ENCODE measurements around the gene PRAC1.

Gene PRAC1

DNA sequence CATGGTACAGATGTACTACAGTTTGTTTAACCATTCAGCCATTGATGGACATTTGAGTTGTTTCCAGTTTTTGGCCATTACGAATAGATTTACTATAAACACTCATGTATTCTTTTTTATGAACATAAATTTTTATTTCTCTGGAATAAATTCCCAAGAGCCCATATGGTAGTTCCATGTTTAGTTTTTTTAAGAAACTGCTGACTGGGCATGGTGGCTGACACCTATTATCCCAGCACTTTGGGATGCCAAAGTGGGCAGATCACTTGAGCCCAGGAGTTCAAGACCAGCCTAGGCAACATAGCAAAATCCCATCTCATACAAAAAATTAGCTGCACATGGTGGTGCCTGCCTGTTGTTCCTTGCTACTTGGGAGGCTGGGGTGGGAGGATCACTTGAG, 30.3 kb downstream of the PRAC1 start:
- no peak for DNase-seq

DNA sequence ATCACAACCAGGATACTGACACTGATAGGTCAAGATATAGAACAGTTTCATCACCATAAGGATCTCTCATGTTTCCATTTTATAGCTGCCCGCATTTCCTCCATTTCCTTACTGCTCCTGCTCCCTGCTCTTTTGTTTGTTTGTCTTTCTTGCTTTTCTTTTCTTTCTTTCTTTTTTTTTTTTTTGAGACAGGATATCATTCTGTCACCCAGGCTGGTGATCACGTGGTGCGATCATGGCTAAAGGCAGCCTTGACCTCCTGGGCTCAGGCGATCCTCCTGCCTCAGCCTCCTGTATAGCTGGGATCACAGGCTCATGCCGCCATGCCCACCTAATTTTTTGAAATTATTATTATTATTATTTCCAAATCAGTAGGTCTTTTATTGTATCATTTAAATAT, 31.7 kb downstream of the PRAC1 start:
- DNase-seq: no peak

DNA sequence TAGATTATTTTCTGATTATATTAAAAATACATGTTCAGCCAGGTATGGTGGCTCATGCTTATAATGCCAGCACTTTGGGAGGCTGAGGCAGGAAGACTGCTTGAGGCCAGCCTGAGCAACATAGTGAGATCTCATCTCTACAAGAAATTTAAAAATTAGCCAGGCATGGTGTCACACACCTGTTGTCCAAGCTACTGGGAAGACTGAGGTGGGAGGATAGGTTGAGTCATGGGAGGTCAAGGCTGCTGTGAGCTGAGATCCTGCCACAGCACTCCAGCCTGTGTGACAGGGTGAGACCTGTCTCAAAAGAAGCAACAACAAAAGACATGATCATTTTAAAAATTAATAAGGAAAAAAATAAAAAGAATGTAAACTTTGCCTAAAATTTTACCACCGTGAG, 40.7 kb downstream of the PRAC1 start:
- no peak for DNase-seq

DNA sequence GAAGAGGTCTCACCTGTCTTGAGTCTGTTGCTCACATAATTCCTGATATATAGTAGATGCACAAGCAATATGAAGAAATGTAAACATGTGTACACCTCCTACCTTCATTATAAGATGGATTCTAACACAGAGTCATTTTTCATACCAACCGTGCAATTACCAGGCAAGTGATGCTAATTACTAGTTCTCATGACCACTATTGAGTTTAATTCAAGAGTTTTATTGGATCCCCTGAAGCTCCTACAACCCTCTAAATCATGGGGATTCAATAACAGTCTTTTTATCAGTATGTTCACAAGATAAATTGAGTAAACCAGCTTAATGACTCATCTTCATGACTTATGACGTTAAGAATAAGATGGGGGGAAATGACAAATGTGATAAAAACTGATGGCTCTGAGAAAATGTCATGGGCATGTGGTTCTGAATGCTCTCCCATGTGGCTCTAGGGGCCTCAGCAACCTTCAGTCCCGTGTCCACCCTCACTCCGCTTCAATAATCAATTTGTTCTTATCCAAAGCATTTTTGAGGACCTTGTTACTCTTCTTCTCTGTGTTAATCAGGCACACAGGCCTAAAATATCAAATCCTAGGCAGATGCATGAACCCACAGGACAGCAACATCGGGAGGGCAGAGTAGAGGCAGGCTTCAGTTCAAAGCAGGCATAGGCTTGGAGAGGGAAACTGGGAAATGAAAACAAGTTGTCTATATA, 42.8 kb downstream of the PRAC1 start:
- DNase-seq: no peak

DNA sequence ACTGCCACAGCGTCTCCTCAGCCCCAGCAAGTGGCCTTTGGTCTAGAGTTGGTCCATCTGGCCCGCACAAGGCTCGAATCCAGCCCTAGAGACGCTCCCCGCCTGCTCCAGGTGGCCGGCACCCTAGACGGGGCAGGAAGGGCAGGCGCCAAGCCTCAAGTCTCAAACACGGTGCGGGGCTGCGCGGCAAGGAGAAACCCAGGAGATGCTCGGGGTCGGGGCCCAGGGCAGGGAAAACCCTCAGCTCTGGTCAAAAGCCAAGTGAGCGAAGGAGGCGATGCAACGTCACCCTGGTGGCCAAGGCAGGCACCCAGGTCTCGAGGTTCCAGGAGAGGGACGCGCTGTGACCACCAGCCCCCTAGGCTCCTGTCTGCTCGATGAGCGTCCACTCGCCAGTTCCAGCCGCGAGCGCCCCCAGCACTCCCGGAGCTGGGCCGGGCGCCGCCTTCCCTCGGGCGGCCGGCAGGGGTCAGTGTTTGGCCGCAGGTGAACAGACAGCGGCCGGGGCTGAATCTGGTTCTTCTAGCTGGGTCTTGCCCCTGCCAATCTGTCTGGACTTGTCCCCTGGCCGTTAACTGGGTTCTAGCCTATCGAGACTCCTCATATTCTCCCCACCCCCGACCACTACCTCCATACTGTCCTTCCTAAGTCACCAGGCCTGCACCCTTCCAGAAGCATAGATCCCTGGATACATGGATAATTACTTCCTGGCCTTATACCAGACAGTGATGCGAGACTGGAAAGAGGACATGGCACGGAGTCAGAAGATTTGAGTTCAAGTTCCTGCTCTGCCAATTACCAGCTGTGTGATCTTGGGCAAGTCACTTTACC, 44.0 kb downstream of the PRAC1 start:
- DNase-seq: peak; percentile 14

DNA sequence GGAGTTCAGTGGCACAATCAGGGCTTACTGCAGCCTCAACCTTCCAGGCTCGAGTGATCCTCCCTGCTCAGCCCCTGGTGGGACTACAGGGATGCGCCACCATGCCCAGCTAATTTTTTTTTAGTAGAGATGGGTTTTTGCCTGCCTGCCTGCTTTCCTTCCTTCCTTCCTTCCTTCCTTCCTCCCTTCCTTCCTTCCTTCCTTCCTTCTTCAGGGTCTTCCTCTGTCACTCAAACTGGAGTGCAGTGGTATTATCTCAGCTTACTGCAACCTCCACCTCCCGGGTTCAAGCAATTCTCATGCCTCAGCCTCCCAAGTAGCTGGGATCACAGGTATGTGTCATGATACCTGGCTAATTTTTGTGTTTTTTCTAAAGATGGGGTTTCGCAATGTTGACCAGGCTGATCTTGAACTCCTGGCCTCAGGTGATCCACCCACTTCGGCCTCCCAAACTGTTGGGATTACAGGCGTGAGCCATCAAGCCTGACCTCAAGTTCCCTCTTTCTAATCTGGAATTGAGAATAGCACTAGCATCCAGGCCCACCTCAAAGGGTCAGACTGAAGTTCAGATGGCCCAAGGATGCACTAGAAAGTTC, 45.3 kb downstream of the PRAC1 start:
- no peak for DNase-seq

DNA sequence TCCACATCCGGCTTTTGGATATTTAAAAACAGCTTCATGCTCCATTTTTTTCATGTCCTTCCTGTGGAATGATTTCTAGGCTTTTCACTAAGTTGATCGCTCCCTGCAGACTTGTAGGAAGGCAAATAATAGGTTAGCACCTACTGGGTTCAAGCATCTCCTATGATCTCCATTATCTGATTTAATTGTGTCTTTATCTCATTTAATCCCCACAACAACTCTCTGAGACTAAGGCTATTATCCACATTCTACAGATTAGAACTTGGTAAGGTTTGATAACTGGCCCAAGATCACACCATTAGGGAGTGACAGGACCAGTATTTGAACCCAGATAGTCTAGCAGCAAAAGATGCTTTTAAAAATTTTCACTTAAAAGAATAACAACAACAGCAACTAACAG, 50.0 kb downstream of the PRAC1 start:
- DNase-seq: no peak

Data from amniotic stem cell (primary cell).